Measurements from ENCODE around the gene RTN4R.

- TF ChIP-seq CTCF (IDR thresholded peaks at IDR 0.05) (no peak), POLR2A (IDR thresholded peaks at IDR 0.05) (no peak)
These were observed 49.7 kb downstream of the RTN4R start for GRCh38 chr22:20218326-20218872.

All from lower leg skin (tissue), 3 donors.